ENCODE measurements around the gene NSUN5.
"Not testable (repeated sequence)": the region's sequence is repeated elsewhere in the genome, so short reads cannot be mapped to it uniquely, and the experiment has no call there.

DNA sequence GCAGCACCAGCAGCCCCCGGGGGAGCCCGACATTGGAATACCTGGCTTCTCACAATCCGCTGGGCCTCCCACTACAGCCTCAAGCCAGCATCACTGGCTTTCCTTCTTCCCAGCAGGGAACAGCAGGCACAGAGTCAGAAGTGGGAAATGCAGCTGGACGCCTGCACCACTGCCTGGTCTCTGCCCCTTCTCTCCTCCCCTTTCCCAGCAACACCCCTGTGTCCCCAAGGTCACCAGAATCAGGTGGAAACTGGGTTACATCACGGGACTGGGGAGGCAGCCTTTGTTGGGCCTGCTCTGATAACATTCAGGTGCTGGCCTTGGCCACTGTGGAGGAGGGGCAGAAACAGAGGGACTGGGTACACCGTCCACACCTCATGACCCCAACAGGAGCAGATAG is 16.8 kb upstream of the NSUN5 start:
- TF ChIP-seq EZH2 (IDR thresholded peaks at IDR 0.05; ENCODE audit: low read depth, low read length, severe bottlenecking); POLR2AphosphoS5 (IDR thresholded peaks at IDR 0.05; ENCODE audit: low read depth, low read length); POLR2A (IDR thresholded peaks at IDR 0.05; ENCODE audit: control extremely low read depth in 1 of 2, low read depth in 2 of 2, low read length in 2 of 2); EGR1 (IDR thresholded peaks at IDR 0.05; ENCODE audit: borderline replicate concordance, low read depth, low read length); TAF7 (optimal IDR thresholded peaks at IDR 0.05; ENCODE audit: borderline replicate concordance, low read depth, low read length); CHD2 (IDR thresholded peaks at IDR 0.05; ENCODE audit: low read length); JUN (IDR thresholded peaks at IDR 0.05; ENCODE audit: low read depth, low read length); RBBP5 (IDR thresholded peaks at IDR 0.05; ENCODE audit: borderline replicate concordance, low read depth, low read length); ZNF274 (IDR thresholded peaks at IDR 0.05; ENCODE audit: borderline replicate concordance, extremely low read depth, low read length): not testable (repeated sequence)
- TF ChIP-seq, protein P1, sequence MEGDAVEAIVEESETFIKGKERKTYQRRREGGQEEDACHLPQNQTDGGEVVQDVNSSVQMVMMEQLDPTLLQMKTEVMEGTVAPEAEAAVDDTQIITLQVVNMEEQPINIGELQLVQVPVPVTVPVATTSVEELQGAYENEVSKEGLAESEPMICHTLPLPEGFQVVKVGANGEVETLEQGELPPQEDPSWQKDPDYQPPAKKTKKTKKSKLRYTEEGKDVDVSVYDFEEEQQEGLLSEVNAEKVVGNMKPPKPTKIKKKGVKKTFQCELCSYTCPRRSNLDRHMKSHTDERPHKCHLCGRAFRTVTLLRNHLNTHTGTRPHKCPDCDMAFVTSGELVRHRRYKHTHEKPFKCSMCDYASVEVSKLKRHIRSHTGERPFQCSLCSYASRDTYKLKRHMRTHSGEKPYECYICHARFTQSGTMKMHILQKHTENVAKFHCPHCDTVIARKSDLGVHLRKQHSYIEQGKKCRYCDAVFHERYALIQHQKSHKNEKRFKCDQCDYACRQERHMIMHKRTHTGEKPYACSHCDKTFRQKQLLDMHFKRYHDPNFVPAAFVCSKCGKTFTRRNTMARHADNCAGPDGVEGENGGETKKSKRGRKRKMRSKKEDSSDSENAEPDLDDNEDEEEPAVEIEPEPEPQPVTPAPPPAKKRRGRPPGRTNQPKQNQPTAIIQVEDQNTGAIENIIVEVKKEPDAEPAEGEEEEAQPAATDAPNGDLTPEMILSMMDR (IDR thresholded peaks at IDR 0.05; ENCODE audit: control extremely low read depth in 1 of 3, insufficient read depth in 1 of 3, low read depth in 1 of 3, low read length in 3 of 3) = not testable (repeated sequence)
